Type B pancreatic cell (in vitro differentiated cells): ENCODE measurements around the gene RPTOR. TPM values are rescaled to one million over a fixed set of nuclear protein-coding genes. Genes with fewer than 3 reads are reported as not detected.

Experiments used
- DNase-seq: peaks from one replicate; pipeline ENCODE4 v3.0.0; 2021; ENCODE audit warnings: mixed read lengths; ENCODE audit not compliant: unreplicated experiment; ENCODE audit errors: extremely low spot score
- H3K27ac Mint-ChIP-seq: 2 replicates; pipeline ENCODE4 v1.8.0; 2021; ENCODE audit warnings: mild to moderate bottlenecking, mixed read lengths
- H3K27me3 Mint-ChIP-seq: 2 replicates; pipeline ENCODE4 v1.8.0; 2021; ENCODE audit warnings: mixed read lengths
- H3K36me3 Mint-ChIP-seq: 2 replicates; pipeline ENCODE4 v1.8.0; 2021; ENCODE audit warnings: mixed read lengths
- H3K4me1 Mint-ChIP-seq: one replicate; pipeline ENCODE4 v1.8.0; 2021; ENCODE audit warnings: mixed read lengths; ENCODE audit not compliant: unreplicated experiment
- H3K4me3 Mint-ChIP-seq: 2 replicates; pipeline ENCODE4 v1.8.0; 2021; ENCODE audit warnings: mild to moderate bottlenecking, mixed read lengths
- H3K9me3 Mint-ChIP-seq: 2 replicates; pipeline ENCODE4 v1.8.0; 2021; ENCODE audit warnings: mixed read lengths
- CTCF ChIP-seq: fragments of 200-600 bp; sonication (generic); conservative IDR thresholded peaks from 2 replicates; pipeline ENCODE4 v1.5.0; 2021; ENCODE audit warnings: antibody characterized with exemption, mild to moderate bottlenecking
- total RNA-seq: library from RNA; stranded (reverse); gene quantifications from 2 replicates; pipeline ENCODE4 v1.2.1, GENCODE V29; 2021; ENCODE audit warnings: low replicate concordance

The RPTOR gene
- total RNA-seq, 1 donor from 2014 or later = 39.8 TPM

GRCh38 chr17:80774643-80775281, 230.1 kb downstream of the RPTOR start:
- Mint-ChIP-seq H3K4me3 (no peak overlapping the region), H3K4me1 (peaks cover 20% of the 10 kb centered on the region), H3K36me3 (peaks cover 12% of the 10 kb centered on the region), H3K27me3 (no peaks in the 10 kb centered on the region), H3K27ac (no peak overlapping the region), H3K9me3 (no peaks in the 10 kb centered on the region)
- DNase-seq = no peak
- TF ChIP-seq CTCF = no peak

DNA sequence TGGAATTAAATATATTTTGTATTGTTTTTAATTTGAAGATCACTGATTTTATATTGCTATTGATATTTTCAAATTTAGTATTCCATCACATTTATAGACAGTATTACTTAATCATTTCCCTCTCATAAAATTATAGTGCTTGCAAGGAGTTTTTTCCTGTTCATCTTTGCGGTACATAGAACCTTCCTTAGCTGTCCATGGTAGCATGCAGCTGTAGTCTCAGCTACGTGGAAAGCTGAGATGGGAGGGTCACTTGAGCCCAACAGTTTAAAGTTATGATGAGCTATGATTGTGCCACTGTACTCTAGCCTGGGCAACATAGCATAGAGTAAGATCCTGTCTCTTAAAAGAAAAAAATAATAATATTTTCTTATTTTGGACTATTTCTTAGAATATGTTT, 231.2 kb downstream of the RPTOR start:
- H3K27ac Mint-ChIP-seq = no peak overlapping the region
- peaks cover 26% of the 10 kb centered on the region for H3K4me1 Mint-ChIP-seq
- TF ChIP-seq CTCF = no peak
- H3K36me3 Mint-ChIP-seq = peaks cover 12% of the 10 kb centered on the region
- no peak for DNase-seq
- H3K9me3 Mint-ChIP-seq = no peaks in the 10 kb centered on the region
- no peaks in the 10 kb centered on the region for H3K27me3 Mint-ChIP-seq
- no peak overlapping the region for H3K4me3 Mint-ChIP-seq

- TF ChIP-seq CTCF = no peak
- peaks cover 28% of the 10 kb centered on the region for H3K4me1 Mint-ChIP-seq
- H3K36me3 Mint-ChIP-seq = peaks cover 12% of the 10 kb centered on the region
- H3K9me3 Mint-ChIP-seq = no peaks in the 10 kb centered on the region
- DNase-seq = no peak
- no peak overlapping the region for H3K27ac Mint-ChIP-seq
- H3K4me3 Mint-ChIP-seq = no peak overlapping the region
- H3K27me3 Mint-ChIP-seq = no peaks in the 10 kb centered on the region
Measured at GRCh38 chr17:80777274-80777673, 232.6 kb downstream of the RPTOR start.

- peaks cover 12% of the 10 kb centered on the region for H3K36me3 Mint-ChIP-seq
- H3K4me1 Mint-ChIP-seq = peaks cover 35% of the 10 kb centered on the region
- no peak overlapping the region for H3K27ac Mint-ChIP-seq
- DNase-seq = no peak
- no peak for TF ChIP-seq CTCF
- H3K27me3 Mint-ChIP-seq = no peaks in the 10 kb centered on the region
- no peak overlapping the region for H3K4me3 Mint-ChIP-seq
- H3K9me3 Mint-ChIP-seq = no peaks in the 10 kb centered on the region
Measured at GRCh38 chr17:80778716-80779115, 234.1 kb downstream of the RPTOR start.

GRCh38 chr17:80779336-80779735, 234.7 kb downstream of the RPTOR start:
- no peaks in the 10 kb centered on the region for H3K27me3 Mint-ChIP-seq
- no peak for TF ChIP-seq CTCF
- DNase-seq = no peak
- peaks cover 12% of the 10 kb centered on the region for H3K36me3 Mint-ChIP-seq
- H3K4me1 Mint-ChIP-seq = peaks cover 31% of the 10 kb centered on the region
- H3K9me3 Mint-ChIP-seq = no peaks in the 10 kb centered on the region
- H3K4me3 Mint-ChIP-seq = no peak overlapping the region
- H3K27ac Mint-ChIP-seq = no peak overlapping the region
